Subcutaneous abdominal adipose tissue (tissue), 5 donors: Measurements from ENCODE around the gene UVSSA.

Source experiments
- H3K27ac ChIP-seq: one replicate; pipeline ENCODE4 v1.7.0; 2013; ENCODE audit warnings: low read depth, mild to moderate bottlenecking, inconsistent platforms, low read length, moderate library complexity
- H3K27me3 ChIP-seq, 5 donors: one replicate each; pipeline ENCODE4 v1.7.0; 2013; ENCODE audit warnings: low read length in 5 of 5, inconsistent platforms in 1 of 5; ENCODE audit not compliant: control insufficient read depth in 5 of 5, insufficient read depth in 4 of 5
- H3K36me3 ChIP-seq, 5 donors: one replicate each; pipeline ENCODE4 v1.7.0; 2013; ENCODE audit warnings: low read length in 5 of 5; ENCODE audit not compliant: control insufficient read depth in 5 of 5, insufficient read depth in 5 of 5
- H3K4me1 ChIP-seq, 5 donors: one replicate each; pipeline ENCODE4 v1.7.0; 2013; ENCODE audit warnings: low read length in 5 of 5, mild to moderate bottlenecking in 3 of 5, moderate library complexity in 1 of 5; ENCODE audit not compliant: control insufficient read depth in 5 of 5, insufficient read depth in 5 of 5
- H3K4me3 ChIP-seq, 5 donors: one replicate each; pipeline ENCODE4 v1.7.0; 2013; ENCODE audit warnings: low read length in 5 of 5, low read depth in 1 of 5
- H3K9ac ChIP-seq, 5 donors: one replicate each; pipeline ENCODE4 v1.7.0; 2013; ENCODE audit warnings: low read length in 5 of 5, mild to moderate bottlenecking in 4 of 5, moderate library complexity in 3 of 5
- H3K9me3 ChIP-seq, 5 donors: one replicate each; pipeline ENCODE4 v1.7.0; 2013; ENCODE audit warnings: low read length in 5 of 5; ENCODE audit not compliant: control insufficient read depth in 5 of 5
- donor health status: healthy.
- donor health status: healthy.
- donor health status: healthy.
- donor health status: healthy.
- donor health status: healthy.

The UVSSA gene

GRCh38 chr4:1376841-1377605, 30.0 kb downstream of the UVSSA start:
- Histone ChIP-seq H3K27me3 (no peaks in the 10 kb centered on the region), H3K36me3 (peaks cover 0 to 94% (median 65%) of the 10 kb centered on the region in 5 donors), H3K27ac (no peak overlapping the region), H3K9ac (no peak overlapping the region), H3K9me3 (no peaks in the 10 kb centered on the region), H3K4me3 (no peak overlapping the region), H3K4me1 (no peaks in the 10 kb centered on the region)

DNA sequence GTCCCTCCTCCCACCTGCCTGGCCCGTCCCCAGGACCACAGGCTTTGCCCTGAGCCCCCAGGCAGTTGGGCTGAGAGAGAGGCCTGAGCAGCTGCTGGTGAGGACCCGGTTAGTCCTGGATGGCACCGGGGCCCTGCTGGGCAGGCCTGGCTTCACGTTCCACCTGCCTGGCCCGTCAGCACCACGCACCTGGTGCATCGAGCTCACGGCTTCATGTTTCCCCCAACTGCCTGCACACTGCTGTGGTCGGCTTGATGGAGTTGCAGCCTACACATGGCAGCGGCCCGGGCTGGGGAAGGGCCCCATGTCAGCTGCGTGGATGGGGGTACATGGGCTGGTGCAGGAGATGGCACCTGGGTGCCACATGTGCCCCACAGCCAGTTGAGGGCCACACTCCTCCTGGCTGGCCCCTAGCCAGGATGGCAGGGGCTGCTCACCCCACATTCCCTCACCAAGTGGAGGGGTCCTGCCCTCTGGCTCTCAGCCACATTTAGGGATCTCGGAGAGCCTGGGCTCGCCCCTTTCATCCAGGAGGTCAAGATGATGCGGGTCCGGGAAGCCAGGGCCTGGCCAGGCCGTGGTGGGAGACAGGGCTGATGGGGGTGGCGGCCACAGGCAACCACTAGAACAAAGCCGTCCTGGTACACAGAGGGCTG, 30.7 kb downstream of the UVSSA start:
- no peak overlapping the region for H3K9ac ChIP-seq
- H3K27me3 ChIP-seq: no peaks in the 10 kb centered on the region
- H3K9me3 ChIP-seq: no peaks in the 10 kb centered on the region
- no peaks in the 10 kb centered on the region for H3K4me1 ChIP-seq
- no peak overlapping the region for H3K27ac ChIP-seq
- H3K36me3 ChIP-seq: peaks cover 0 to 93% (median 60%) of the 10 kb centered on the region in 5 donors
- H3K4me3 ChIP-seq: no peak overlapping the region

DNA sequence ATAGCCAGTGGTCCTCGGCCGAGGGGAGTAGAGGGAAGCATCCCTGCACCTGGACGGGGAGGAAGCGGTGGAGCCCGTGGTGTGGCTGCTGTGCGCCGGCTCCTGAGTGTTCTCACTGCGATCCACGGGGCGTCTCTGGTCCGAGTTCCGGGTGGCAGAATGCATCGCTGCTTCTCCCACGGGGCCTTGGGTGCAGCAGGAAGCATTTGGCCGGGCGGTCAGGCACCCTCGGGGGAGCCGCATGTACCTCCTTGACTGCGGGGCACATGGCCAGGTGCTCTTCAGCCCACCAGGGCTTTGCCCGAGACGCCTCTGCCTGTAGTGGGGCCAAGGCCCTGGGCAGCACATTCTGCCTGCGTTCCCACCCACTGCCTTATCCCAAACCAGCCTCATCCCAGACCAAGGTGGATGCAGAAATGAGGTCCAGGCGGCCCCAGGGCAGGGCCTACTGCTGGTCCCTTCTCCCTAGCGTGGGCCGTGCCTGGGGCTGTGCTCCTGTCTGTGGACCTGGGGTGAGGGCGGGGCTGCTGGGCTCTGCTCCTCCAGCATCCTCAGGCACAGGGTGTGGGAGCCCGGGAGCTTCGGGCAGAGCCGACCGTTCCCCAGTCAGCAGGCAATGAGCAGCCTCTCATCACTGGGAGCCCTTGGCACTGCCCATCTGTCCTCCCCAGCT, 31.7 kb downstream of the UVSSA start:
- peaks cover 0 to 92% (median 61%) of the 10 kb centered on the region in 5 donors for H3K36me3 ChIP-seq
- H3K4me3 ChIP-seq: no peak overlapping the region
- no peaks in the 10 kb centered on the region for H3K9me3 ChIP-seq
- H3K27ac ChIP-seq: no peak overlapping the region
- H3K9ac ChIP-seq: no peak overlapping the region
- H3K27me3 ChIP-seq: no peaks in the 10 kb centered on the region
- no peaks in the 10 kb centered on the region for H3K4me1 ChIP-seq

- Histone ChIP-seq H3K27me3 (no peaks in the 10 kb centered on the region), H3K9me3 (no peaks in the 10 kb centered on the region), H3K36me3 (peaks cover 0 to 92% (median 61%) of the 10 kb centered on the region in 5 donors), H3K4me1 (no peaks in the 10 kb centered on the region), H3K9ac (no peak overlapping the region), H3K27ac (no peak overlapping the region), H3K4me3 (no peak overlapping the region)
These were observed 32.4 kb downstream of the UVSSA start for GRCh38 chr4:1379351-1379781.

DNA sequence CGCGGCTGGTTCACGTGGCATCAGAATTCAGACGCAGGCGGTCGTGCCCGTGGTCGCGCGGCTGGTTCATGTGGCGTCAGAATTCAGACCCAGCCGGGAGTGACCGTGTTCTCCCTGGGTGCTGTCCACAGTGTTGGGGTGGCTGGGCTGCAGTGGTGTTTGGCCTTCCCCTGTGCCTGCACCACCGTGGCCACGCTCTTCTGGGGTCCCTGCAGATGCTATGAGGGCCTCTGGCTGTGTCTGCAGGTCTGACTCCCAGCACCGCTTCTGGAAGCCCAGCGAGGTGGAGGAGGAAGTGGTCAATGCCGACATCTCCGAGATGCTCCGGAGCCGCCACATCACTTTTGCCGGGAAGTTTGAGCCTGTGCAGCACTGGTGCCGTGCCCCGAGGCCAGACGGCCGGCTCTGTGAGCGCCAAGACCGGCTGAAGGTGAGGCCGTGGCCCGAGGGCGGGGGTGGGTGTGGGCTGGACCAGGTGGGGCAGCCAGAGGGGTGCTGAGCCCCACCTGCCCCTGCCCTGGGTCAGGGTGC, 32.9 kb downstream of the UVSSA start:
- Histone ChIP-seq H3K4me1 (no peaks in the 10 kb centered on the region), H3K27ac (no peak overlapping the region), H3K9ac (no peak overlapping the region), H3K9me3 (no peaks in the 10 kb centered on the region), H3K27me3 (no peaks in the 10 kb centered on the region), H3K4me3 (no peak overlapping the region), H3K36me3 (peaks cover 0 to 92% (median 58%) of the 10 kb centered on the region in 5 donors)

DNA sequence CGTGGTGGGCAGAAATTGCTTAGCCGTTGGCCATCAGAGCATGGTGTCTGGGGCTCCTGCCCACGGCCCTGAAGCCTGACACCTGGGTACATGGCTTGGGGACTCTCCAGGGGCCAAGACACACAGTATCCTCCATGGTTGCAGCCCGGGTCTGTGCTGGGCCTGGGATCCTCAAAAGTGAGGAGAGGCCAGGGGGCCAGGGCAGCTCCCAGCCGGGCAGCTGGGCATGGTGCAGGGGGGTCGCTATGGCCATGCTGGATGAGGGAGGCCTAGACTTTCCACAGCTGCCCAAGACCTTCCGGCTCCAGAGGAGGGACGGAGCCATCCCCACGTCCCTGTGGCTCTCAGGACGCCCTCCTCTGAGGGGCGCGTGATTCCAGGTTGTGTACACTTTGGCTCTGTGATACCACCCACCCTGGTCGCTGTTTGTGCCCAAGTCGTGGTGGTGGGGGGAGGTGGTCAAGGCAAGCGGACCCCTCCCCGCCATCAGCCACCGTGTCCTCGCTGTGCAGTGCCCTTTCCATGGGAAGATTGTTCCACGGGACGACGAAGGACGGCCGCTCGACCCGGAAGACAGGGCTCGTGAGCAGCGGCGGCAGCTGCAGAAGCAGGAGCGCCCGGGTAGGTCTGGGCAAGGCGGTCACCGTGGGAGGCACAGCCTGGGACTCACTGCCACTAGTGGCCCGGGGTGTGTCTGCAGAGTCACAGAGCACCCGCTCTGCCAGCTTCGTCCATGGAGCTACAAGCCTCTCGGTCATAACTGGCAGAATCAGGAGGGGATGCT, 33.6 kb downstream of the UVSSA start:
- no peaks in the 10 kb centered on the region for H3K9me3 ChIP-seq
- no peaks in the 10 kb centered on the region for H3K4me1 ChIP-seq
- no peak overlapping the region for H3K27ac ChIP-seq
- H3K36me3 ChIP-seq: peaks cover 0 to 92% (median 58%) of the 10 kb centered on the region in 5 donors
- H3K9ac ChIP-seq: no peak overlapping the region
- no peaks in the 10 kb centered on the region for H3K27me3 ChIP-seq
- no peak overlapping the region for H3K4me3 ChIP-seq

- Histone ChIP-seq H3K4me1 (no peaks in the 10 kb centered on the region), H3K27ac (no peak overlapping the region), H3K4me3 (no peak overlapping the region), H3K9ac (no peak overlapping the region), H3K9me3 (no peaks in the 10 kb centered on the region), H3K36me3 (peaks cover 0 to 92% (median 59%) of the 10 kb centered on the region in 5 donors), H3K27me3 (no peaks in the 10 kb centered on the region)
These were observed 34.2 kb downstream of the UVSSA start for GRCh38 chr4:1381181-1381621.

DNA sequence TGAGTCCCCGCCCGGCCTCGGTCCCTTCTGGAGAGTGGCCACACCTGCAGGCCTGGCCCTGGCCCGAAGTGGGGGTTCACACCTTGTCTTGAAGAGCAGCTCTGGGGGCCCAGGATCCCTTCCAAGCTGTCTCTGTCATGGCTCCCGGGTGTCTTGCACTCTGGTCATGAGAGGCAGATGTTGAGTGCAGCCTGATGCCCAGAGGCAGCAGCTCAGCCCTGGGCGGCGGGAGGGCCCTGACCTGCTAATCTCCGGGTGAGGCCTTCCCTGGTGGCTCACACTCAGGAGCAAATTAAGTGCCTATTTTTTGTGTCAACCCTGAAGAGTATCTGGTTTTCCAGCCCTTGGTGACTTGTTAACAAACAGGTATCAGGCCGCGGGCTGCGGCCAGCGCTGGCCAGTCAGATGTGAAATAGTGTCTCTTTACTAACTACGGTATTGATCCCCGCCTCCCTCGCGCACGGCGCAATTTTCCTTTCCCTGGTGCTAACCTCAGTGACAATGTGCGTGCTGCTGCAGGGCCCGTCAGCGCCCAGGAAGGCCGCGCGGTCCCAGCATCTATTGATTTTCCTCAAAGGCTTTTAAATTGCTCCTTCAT, 35.0 kb downstream of the UVSSA start:
- Histone ChIP-seq H3K4me3 (no peak overlapping the region), H3K9ac (no peak overlapping the region), H3K9me3 (no peaks in the 10 kb centered on the region), H3K27ac (no peak overlapping the region), H3K27me3 (no peaks in the 10 kb centered on the region), H3K4me1 (no peaks in the 10 kb centered on the region), H3K36me3 (peaks cover 0 to 91% (median 54%) of the 10 kb centered on the region in 5 donors)
